ENCODE results near the gene EPHA2.

The EPHA2 gene

GRCh38 chr1:16161717-16162116 is 5.8 kb upstream of the EPHA2 start:
- no peak overlapping the region for H3K4me3 ChIP-seq (ENCODE audit: low read depth, low read length)
- TF ChIP-seq, protein P1, sequence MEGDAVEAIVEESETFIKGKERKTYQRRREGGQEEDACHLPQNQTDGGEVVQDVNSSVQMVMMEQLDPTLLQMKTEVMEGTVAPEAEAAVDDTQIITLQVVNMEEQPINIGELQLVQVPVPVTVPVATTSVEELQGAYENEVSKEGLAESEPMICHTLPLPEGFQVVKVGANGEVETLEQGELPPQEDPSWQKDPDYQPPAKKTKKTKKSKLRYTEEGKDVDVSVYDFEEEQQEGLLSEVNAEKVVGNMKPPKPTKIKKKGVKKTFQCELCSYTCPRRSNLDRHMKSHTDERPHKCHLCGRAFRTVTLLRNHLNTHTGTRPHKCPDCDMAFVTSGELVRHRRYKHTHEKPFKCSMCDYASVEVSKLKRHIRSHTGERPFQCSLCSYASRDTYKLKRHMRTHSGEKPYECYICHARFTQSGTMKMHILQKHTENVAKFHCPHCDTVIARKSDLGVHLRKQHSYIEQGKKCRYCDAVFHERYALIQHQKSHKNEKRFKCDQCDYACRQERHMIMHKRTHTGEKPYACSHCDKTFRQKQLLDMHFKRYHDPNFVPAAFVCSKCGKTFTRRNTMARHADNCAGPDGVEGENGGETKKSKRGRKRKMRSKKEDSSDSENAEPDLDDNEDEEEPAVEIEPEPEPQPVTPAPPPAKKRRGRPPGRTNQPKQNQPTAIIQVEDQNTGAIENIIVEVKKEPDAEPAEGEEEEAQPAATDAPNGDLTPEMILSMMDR (IDR thresholded peaks at IDR 0.05; ENCODE audit: low read depth, low read length): no peak
- TF ChIP-seq, protein P2, sequence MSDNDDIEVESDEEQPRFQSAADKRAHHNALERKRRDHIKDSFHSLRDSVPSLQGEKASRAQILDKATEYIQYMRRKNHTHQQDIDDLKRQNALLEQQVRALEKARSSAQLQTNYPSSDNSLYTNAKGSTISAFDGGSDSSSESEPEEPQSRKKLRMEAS (IDR thresholded peaks at IDR 0.05; ENCODE audit: low read depth, low read length): no peak
- TF ChIP-seq POLR2A (IDR thresholded peaks at IDR 0.05; ENCODE audit: extremely low read depth, insufficient read length): no peak
- no peak for TF ChIP-seq MYC (IDR thresholded peaks at IDR 0.05; ENCODE audit: low read depth, low read length)

DNA sequence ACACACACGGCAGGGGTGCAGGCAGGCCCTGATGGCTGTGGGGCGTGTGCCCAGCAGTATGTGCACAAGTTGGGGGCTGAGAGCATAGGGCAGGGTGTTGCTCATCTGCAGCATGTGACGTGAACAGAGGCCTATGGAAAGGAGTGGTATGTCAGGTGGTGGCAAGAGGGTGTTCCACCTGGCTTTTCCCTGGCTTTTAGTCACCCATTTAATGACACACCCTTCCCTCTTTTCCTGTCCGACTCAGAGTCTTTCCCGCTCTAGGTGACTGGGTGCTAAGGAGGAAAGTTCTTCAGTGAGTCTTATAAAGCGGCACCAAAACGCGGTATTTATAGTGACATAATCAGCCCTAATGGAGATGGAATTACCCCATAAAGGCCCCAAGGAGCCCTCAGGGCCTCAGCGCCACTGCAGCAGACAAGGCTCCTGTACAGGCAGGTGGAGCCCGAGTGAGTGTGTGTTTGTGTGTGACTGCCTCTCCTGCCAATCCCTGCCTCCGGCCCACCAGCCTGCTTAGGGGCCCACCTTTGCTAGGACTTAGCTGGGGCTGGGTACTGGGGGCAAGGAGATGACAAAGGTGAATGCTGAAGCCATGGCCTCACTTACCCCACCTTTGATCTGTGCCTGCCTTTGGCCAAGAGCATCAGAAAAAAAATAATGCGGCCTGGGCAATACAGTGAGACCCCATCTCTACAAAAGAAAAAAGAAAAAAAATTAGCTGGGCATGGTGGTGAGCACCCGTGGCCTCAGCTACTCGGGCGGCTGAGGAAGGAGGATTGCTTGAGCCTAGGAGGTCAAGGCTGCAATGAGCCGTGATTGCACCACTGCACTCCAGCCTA is 3.3 kb upstream of the EPHA2 start:
- H3K4me3 ChIP-seq (ENCODE audit: low read depth, low read length): no peak overlapping the region
- DNase-seq (ENCODE audit: low read depth): no peak
- TF ChIP-seq, protein P1 (IDR thresholded peaks at IDR 0.05; ENCODE audit: low read depth, low read length): no peak
- TF ChIP-seq MYC (IDR thresholded peaks at IDR 0.05; ENCODE audit: low read depth, low read length): no peak
- no peak for TF ChIP-seq POLR2A (IDR thresholded peaks at IDR 0.05; ENCODE audit: extremely low read depth, insufficient read length)
- TF ChIP-seq, protein P2 (IDR thresholded peaks at IDR 0.05; ENCODE audit: low read depth, low read length): no peak

More at GRCh38 chr1:16161717-16162116, 5.8 kb upstream of the EPHA2 start:
- no peak for DNase-seq (ENCODE audit: low read depth)

DNA sequence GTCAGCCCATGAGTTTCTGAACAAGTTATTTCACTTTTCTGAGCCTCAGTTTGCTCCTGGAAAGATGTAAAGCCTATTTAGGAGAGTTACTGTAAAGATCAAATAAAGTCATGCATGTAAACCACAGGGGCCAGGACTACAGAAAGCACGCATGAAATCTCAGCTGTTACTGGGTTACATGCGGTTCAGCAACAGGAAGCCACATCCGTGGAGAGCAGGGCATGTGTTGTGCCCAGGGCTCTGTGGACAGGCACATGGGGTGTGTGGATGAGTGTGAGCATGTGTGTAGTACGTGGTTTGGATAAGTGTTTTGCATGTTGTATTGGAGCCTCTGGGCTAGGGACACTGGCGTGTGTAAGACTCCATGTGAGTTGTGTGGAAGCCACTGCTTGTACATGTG is 2.2 kb upstream of the EPHA2 start:
- no peak for DNase-seq (ENCODE audit: low read depth)
- TF ChIP-seq, protein P2 (IDR thresholded peaks at IDR 0.05; ENCODE audit: low read depth, low read length): no peak
- TF ChIP-seq, protein P1 (IDR thresholded peaks at IDR 0.05; ENCODE audit: low read depth, low read length): no peak
- TF ChIP-seq POLR2A (IDR thresholded peaks at IDR 0.05; ENCODE audit: extremely low read depth, insufficient read length) (no peak), MYC (IDR thresholded peaks at IDR 0.05; ENCODE audit: low read depth, low read length) (no peak)
- H3K4me3 ChIP-seq (ENCODE audit: low read depth, low read length): no peak overlapping the region

- H3K4me3 ChIP-seq (ENCODE audit: low read depth, low read length): no peak overlapping the region
- TF ChIP-seq, protein P1 (IDR thresholded peaks at IDR 0.05; ENCODE audit: low read depth, low read length): no peak
- TF ChIP-seq POLR2A (IDR thresholded peaks at IDR 0.05; ENCODE audit: extremely low read depth, insufficient read length) (no peak), MYC (IDR thresholded peaks at IDR 0.05; ENCODE audit: low read depth, low read length) (no peak)
Measured at GRCh38 chr1:16156848-16157495, 1.1 kb upstream of the EPHA2 start.

GRCh38 chr1:16153999-16154673 is 1.7 kb downstream of the EPHA2 start:
- TF ChIP-seq, protein P2 (IDR thresholded peaks at IDR 0.05; ENCODE audit: low read depth, low read length): no peak
- no peak for TF ChIP-seq POLR2A (IDR thresholded peaks at IDR 0.05; ENCODE audit: extremely low read depth, insufficient read length)
- TF ChIP-seq, protein P1 (IDR thresholded peaks at IDR 0.05; ENCODE audit: low read depth, low read length): no peak
- no peak for TF ChIP-seq MYC (IDR thresholded peaks at IDR 0.05; ENCODE audit: low read depth, low read length)
- no peak overlapping the region for H3K4me3 ChIP-seq (ENCODE audit: low read depth, low read length)
- DNase-seq (ENCODE audit: low read depth): no peak

More at GRCh38 chr1:16156848-16157495, 1.1 kb upstream of the EPHA2 start:
- no peak for DNase-seq (ENCODE audit: low read depth)
